ENCODE measurements around the gene MARCO. TPM values are rescaled to one million over a fixed set of nuclear protein-coding genes. Genes with fewer than 3 reads are reported as not detected.

The MARCO gene
- polyA plus RNA-seq, 1 donor from 2014 or later = not detected

DNA sequence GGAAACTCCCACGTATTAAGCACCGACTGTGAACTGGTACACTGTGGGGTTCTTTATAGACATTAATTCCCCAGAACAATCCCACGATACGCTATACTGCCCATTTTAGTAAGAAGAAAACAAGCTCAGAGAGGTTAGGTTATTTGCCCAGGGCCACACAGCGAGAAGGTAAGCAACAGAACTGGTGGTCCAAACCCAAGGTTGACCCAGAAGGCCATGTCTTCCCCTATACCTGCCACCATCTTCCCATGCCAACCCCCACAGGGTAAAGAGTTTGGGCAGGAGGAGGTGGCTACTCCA, 69.9 kb downstream of the MARCO start:
- Histone ChIP-seq H3K36me3 (ENCODE audit: insufficient read depth, low read length) (no peaks in the 10 kb centered on the region), H3F3A (ENCODE audit: insufficient read depth, low read length, poor library complexity, severe bottlenecking) (no peaks in the 10 kb centered on the region), H3K79me2 (replicated peaks; ENCODE audit: insufficient read depth, low read length) (no peaks in the 10 kb centered on the region), H3K4me3 (ENCODE audit: low read length) (peak overlapping the region; percentile 50), H3K27ac (ENCODE audit: low read length) (no peak overlapping the region), H3K27me3 (ENCODE audit: insufficient read depth, low read depth, low read length) (peaks cover 22% of the 10 kb centered on the region), H3K4me2 (ENCODE audit: low read length) (no peak overlapping the region), H2AFZ (ENCODE audit: low read depth, low read length) (no peak overlapping the region), H3K9ac (ENCODE audit: low read length) (no peak overlapping the region), H4K20me1 (ENCODE audit: insufficient read depth) (no peaks in the 10 kb centered on the region), H3K9me2 (ENCODE audit: insufficient read depth, low read length) (no peaks in the 10 kb centered on the region), H3K9me3 (ENCODE audit: low read length) (no peaks in the 10 kb centered on the region)
- TF ChIP-seq EZH2 (IDR thresholded peaks at IDR 0.05; ENCODE audit: borderline replicate concordance, insufficient read depth, low read length, poor library complexity, severe bottlenecking) = no peak
- TF ChIP-seq, protein P1, sequence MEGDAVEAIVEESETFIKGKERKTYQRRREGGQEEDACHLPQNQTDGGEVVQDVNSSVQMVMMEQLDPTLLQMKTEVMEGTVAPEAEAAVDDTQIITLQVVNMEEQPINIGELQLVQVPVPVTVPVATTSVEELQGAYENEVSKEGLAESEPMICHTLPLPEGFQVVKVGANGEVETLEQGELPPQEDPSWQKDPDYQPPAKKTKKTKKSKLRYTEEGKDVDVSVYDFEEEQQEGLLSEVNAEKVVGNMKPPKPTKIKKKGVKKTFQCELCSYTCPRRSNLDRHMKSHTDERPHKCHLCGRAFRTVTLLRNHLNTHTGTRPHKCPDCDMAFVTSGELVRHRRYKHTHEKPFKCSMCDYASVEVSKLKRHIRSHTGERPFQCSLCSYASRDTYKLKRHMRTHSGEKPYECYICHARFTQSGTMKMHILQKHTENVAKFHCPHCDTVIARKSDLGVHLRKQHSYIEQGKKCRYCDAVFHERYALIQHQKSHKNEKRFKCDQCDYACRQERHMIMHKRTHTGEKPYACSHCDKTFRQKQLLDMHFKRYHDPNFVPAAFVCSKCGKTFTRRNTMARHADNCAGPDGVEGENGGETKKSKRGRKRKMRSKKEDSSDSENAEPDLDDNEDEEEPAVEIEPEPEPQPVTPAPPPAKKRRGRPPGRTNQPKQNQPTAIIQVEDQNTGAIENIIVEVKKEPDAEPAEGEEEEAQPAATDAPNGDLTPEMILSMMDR (IDR thresholded peaks at IDR 0.05; ENCODE audit: poor library complexity, severe bottlenecking) = no peak

DNA sequence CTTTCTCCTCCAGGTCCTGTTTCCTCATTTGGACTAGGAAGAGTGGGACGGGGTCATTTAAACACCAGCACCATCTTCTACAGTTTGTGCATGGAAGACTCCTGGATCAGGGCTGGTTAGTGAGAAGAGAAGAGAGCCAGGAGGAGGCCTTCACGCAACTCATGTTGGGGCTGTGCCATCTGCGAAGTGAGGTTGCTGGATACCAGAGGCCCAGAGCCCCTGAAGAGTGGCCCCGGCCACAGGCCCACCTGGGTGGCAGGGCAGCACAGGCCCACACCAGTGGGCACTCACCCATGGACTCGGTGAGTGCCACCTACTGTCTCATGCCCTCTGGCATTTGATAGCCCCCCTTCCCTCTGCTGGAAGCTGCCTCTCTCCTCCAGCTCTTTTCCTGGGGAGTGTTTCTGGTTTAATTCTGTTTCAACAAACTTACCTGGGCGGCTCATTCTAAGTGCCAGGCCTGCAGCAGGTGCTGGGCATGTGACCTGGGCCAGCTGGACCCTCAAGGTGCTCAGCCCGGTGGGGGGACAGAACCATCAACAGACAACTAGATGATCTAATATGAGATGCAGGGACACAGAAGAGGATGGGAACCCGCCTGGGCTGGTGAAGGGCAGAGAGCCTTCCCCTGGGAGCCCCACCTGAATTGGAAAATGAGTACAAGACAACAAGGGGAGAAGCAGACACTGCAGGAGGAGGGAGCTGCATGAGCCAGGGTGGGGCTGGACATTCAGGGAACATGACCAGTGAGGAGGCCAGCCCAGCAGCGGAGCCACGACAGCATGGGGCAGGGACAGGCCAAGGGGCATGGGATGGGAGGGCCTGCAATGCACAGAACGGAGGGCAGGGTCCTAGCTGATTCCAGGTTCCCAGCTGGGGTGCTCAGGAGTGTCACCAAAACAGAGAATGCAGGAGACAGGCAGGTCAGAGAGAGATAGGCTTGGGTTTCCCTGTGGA, 70.6 kb downstream of the MARCO start:
- Histone ChIP-seq H3K27me3 (ENCODE audit: insufficient read depth, low read depth, low read length) (peaks cover 22% of the 10 kb centered on the region), H3K9me2 (ENCODE audit: insufficient read depth, low read length) (no peaks in the 10 kb centered on the region), H4K20me1 (ENCODE audit: insufficient read depth) (no peaks in the 10 kb centered on the region), H3F3A (ENCODE audit: insufficient read depth, low read length, poor library complexity, severe bottlenecking) (no peaks in the 10 kb centered on the region), H3K79me2 (replicated peaks; ENCODE audit: insufficient read depth, low read length) (no peaks in the 10 kb centered on the region), H3K9ac (ENCODE audit: low read length) (no peak overlapping the region), H3K4me2 (ENCODE audit: low read length) (no peak overlapping the region), H3K36me3 (ENCODE audit: insufficient read depth, low read length) (no peaks in the 10 kb centered on the region), H2AFZ (ENCODE audit: low read depth, low read length) (no peak overlapping the region), H3K27ac (ENCODE audit: low read length) (no peak overlapping the region), H3K4me3 (ENCODE audit: low read length) (no peak overlapping the region), H3K9me3 (ENCODE audit: low read length) (no peaks in the 10 kb centered on the region)
- TF ChIP-seq, protein P1 (IDR thresholded peaks at IDR 0.05; ENCODE audit: poor library complexity, severe bottlenecking) = no peak
- no peak for TF ChIP-seq POLR2AphosphoS5 (IDR thresholded peaks at IDR 0.05)
- TF ChIP-seq, protein P2, sequence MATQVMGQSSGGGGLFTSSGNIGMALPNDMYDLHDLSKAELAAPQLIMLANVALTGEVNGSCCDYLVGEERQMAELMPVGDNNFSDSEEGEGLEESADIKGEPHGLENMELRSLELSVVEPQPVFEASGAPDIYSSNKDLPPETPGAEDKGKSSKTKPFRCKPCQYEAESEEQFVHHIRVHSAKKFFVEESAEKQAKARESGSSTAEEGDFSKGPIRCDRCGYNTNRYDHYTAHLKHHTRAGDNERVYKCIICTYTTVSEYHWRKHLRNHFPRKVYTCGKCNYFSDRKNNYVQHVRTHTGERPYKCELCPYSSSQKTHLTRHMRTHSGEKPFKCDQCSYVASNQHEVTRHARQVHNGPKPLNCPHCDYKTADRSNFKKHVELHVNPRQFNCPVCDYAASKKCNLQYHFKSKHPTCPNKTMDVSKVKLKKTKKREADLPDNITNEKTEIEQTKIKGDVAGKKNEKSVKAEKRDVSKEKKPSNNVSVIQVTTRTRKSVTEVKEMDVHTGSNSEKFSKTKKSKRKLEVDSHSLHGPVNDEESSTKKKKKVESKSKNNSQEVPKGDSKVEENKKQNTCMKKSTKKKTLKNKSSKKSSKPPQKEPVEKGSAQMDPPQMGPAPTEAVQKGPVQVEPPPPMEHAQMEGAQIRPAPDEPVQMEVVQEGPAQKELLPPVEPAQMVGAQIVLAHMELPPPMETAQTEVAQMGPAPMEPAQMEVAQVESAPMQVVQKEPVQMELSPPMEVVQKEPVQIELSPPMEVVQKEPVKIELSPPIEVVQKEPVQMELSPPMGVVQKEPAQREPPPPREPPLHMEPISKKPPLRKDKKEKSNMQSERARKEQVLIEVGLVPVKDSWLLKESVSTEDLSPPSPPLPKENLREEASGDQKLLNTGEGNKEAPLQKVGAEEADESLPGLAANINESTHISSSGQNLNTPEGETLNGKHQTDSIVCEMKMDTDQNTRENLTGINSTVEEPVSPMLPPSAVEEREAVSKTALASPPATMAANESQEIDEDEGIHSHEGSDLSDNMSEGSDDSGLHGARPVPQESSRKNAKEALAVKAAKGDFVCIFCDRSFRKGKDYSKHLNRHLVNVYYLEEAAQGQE (IDR thresholded peaks at IDR 0.05; ENCODE audit: borderline replicate concordance) = no peak
- TF ChIP-seq EP300 (conservative IDR thresholded peaks at IDR 0.05; ENCODE audit: poor library complexity, severe bottlenecking) = no peak
- no peak for TF ChIP-seq EZH2 (IDR thresholded peaks at IDR 0.05; ENCODE audit: borderline replicate concordance, insufficient read depth, low read length, poor library complexity, severe bottlenecking)
- TF ChIP-seq SMC3 (conservative IDR thresholded peaks at IDR 0.05; ENCODE audit: poor library complexity) = no peak
- no peak for TF ChIP-seq RAD21 (conservative IDR thresholded peaks at IDR 0.05)
- TF ChIP-seq MXI1 (conservative IDR thresholded peaks at IDR 0.05; ENCODE audit: poor library complexity, severe bottlenecking) = no peak

Data from neural cell (in vitro differentiated cells).